SU-DHL-6 (cell line): ENCODE results near the gene ATRN.
A peak's percentile ranks its signal among the peaks of the same experiment; 100 is the strongest.

ENCODE experiments used
- CTCF ChIP-seq: fragments of 200-600 bp; sonication (generic); IDR thresholded peaks from one replicate; pipeline ENCODE4 v1.5.1; 2017; ENCODE audit warnings: antibody characterized with exemption, mild to moderate bottlenecking, low read length, moderate library complexity; ENCODE audit not compliant: insufficient read depth, poor library complexity, severe bottlenecking
- EZH2phosphoT487 ChIP-seq: fragments of 200-600 bp; sonication (generic), shearing (Covaris generic); conservative IDR thresholded peaks from 2 replicates; pipeline ENCODE4 v1.6.1; 2018; ENCODE audit warnings: mild to moderate bottlenecking, antibody characterized with exemption, low read length, moderate library complexity, mixed read lengths

DNA sequence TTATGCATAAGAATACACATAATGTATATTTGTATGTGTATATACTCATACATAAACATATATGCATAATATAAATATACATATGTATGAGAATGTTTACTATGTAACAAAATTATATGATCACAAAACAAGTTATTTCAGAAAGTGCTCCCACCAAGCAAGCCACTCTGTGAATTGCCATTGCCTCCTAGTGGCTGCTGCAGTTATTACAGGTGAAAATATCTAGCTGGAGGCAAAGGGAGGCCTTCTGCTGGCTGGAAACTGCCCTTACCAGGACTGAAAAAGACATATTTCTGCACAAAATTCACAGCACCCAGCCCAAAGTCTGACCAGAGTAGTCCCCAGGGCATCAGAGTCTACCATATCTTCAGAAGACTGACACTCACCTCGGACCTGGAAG lies 225.4 kb downstream of the ATRN start:
- TF ChIP-seq CTCF (peak; percentile 52), EZH2phosphoT487 (no peak)
